Choroid plexus epithelial cell (primary cell): ENCODE measurements around the gene C2orf76.

Source experiments
- DNase-seq: peaks from one replicate; pipeline ENCODE4 v3.0.0-alpha.2; 2010; ENCODE audit warnings: low read depth
- H3K4me3 ChIP-seq: 2 replicates; pipeline ENCODE4 v1.5.1; 2011; ENCODE audit warnings: low read depth, mild to moderate bottlenecking, control low read depth, low read length, moderate library complexity
- CTCF ChIP-seq: conservative IDR thresholded peaks from 2 replicates; pipeline ENCODE4 v1.5.1; 2011; ENCODE audit warnings: low read depth, mild to moderate bottlenecking, control low read depth, inconsistent platforms, low read length, moderate library complexity

Gene C2orf76

GRCh38 chr2:119290859-119291587, 75.6 kb downstream of the C2orf76 start:
- TF ChIP-seq CTCF: peak; percentile 97
- H3K4me3 ChIP-seq: no peak overlapping the region
- peak; percentile 74 for DNase-seq

GRCh38 chr2:119289642-119290041, 77.0 kb downstream of the C2orf76 start:
- DNase-seq: peak; percentile 9
- no peak overlapping the region for H3K4me3 ChIP-seq
- TF ChIP-seq CTCF: no peak

- DNase-seq: peak; percentile 75
- H3K4me3 ChIP-seq: no peak overlapping the region
- TF ChIP-seq CTCF: no peak
Measured at GRCh38 chr2:119289093-119289492, 77.5 kb downstream of the C2orf76 start.

GRCh38 chr2:119288576-119288975, 78.1 kb downstream of the C2orf76 start:
- no peak for DNase-seq
- H3K4me3 ChIP-seq: no peak overlapping the region
- TF ChIP-seq CTCF: no peak

- no peak overlapping the region for H3K4me3 ChIP-seq
- TF ChIP-seq CTCF: no peak
- DNase-seq: no peak
Measured at GRCh38 chr2:119286661-119287060, 80.0 kb downstream of the C2orf76 start.

GRCh38 chr2:119283873-119284331, 82.7 kb downstream of the C2orf76 start:
- TF ChIP-seq CTCF: no peak
- no peak overlapping the region for H3K4me3 ChIP-seq
- peak; percentile 63 for DNase-seq

- DNase-seq: no peak
- no peak overlapping the region for H3K4me3 ChIP-seq
- no peak for TF ChIP-seq CTCF
Measured at GRCh38 chr2:119282996-119283511, 83.6 kb downstream of the C2orf76 start.
